Measurements from ENCODE around the gene NECTIN1. TPM values are rescaled to one million over a fixed set of nuclear protein-coding genes. Genes with fewer than 3 reads are reported as not detected.

The NECTIN1 gene
- total RNA-seq, 6 donors from 2014 or later, result 1.4 to 12.6 (median 7.6) TPM

DNA sequence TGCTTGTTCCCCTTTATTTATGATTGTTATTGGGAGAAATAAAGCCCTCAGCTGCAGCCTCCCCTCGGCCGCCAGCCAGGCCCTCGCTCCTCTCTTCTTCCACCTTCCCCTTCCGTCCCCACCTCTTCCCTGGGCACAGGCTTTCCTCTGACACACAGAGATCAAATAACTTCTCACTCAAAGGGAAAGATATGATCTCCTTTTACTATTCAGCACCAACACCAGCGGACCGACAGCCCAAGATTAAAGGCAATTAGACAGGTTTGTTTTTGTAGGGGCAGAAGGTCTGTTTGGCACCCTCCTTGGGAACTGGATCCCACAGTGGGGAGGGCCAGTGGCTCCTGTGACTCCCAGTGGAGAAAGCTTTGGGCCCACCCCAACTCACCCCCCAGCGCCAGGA, 23.0 kb downstream of the NECTIN1 start:
- TF ChIP-seq POLR2AphosphoS5 (IDR thresholded peaks at IDR 0.05), result no peak
- TF ChIP-seq EP300 (IDR thresholded peaks at IDR 0.05), result no peak
- TF ChIP-seq POLR2A (IDR thresholded peaks at IDR 0.05), result no peak
- TF ChIP-seq, protein P1, sequence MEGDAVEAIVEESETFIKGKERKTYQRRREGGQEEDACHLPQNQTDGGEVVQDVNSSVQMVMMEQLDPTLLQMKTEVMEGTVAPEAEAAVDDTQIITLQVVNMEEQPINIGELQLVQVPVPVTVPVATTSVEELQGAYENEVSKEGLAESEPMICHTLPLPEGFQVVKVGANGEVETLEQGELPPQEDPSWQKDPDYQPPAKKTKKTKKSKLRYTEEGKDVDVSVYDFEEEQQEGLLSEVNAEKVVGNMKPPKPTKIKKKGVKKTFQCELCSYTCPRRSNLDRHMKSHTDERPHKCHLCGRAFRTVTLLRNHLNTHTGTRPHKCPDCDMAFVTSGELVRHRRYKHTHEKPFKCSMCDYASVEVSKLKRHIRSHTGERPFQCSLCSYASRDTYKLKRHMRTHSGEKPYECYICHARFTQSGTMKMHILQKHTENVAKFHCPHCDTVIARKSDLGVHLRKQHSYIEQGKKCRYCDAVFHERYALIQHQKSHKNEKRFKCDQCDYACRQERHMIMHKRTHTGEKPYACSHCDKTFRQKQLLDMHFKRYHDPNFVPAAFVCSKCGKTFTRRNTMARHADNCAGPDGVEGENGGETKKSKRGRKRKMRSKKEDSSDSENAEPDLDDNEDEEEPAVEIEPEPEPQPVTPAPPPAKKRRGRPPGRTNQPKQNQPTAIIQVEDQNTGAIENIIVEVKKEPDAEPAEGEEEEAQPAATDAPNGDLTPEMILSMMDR (IDR thresholded peaks at IDR 0.05), result no peak
- H3K9me3 ChIP-seq, result no peaks in the 10 kb centered on the region
- H3K27me3 ChIP-seq, result no peaks in the 10 kb centered on the region
- 67 to 86% methylated on average over 6 to 7 of the region's 7 CpGs for WGBS, 2 donors
- no peaks in the 10 kb centered on the region for H3K36me3 ChIP-seq
- DNase-seq, result no peak
- no peak overlapping the region for H3K27ac ChIP-seq
- H3K4me3 ChIP-seq, result no peak overlapping the region
- H3K4me1 ChIP-seq, result no peaks in the 10 kb centered on the region
- ATAC-seq (ENCODE audit: low FRiP score in 2 of 2), result no peak

DNA sequence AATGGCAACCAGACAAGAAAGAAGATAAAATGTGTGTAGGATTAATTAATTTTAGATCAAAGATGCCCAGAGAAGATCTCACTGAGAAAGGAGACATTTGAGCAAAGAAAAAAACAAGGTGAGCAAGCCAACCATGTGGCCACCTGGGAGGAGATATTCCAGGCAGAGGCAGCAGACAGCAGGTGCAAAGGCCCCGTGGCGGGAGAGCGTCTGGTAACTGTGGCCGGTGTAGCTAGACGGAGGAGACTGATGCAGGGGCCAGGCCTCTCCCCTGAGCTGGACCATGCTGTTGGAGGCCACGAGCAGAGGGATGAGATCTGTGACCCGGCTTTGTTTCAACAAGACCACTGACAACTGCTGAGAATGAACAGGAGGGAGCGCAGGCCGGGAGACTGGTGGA, 23.6 kb downstream of the NECTIN1 start:
- TF ChIP-seq EP300 (IDR thresholded peaks at IDR 0.05) (no peak), POLR2AphosphoS5 (IDR thresholded peaks at IDR 0.05) (no peak), POLR2A (IDR thresholded peaks at IDR 0.05) (no peak)
- TF ChIP-seq, protein P1 (IDR thresholded peaks at IDR 0.05), result no peak
- Histone ChIP-seq H3K4me3 (no peak overlapping the region), H3K27ac (no peak overlapping the region), H3K4me1 (peaks cover 0 to 3% (median under 1%) of the 10 kb centered on the region in 4 donors), H3K36me3 (no peaks in the 10 kb centered on the region), H3K27me3 (no peaks in the 10 kb centered on the region), H3K9me3 (no peaks in the 10 kb centered on the region)
- DNase-seq, result no peak
- ATAC-seq (ENCODE audit: low FRiP score in 2 of 2), result no peak
- 94 to 99% methylated on average over 9 of the region's 9 CpGs for WGBS, 2 donors

DNA sequence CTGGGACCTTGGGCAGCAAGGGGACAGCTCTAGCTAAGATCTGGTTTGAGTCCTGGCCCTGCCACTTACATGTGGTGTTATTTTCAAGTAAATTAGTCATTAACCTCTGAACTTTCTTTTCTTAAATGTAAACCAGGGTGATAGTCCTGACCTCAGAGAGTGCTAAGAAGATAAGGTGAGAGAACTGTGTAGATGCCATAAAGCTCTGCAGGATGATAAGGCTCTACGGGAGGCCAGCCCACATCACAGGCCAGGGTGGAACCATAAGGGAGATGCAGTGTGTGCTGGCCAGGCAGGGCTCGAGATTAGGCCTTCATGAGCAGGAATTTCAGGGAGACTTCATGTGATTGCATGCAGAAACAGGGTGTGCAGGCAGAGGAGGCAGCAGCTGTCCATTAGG, 24.2 kb downstream of the NECTIN1 start:
- Histone ChIP-seq H3K4me1 (peaks cover 0 to 6% (median 1%) of the 10 kb centered on the region in 4 donors), H3K36me3 (no peaks in the 10 kb centered on the region), H3K4me3 (no peak overlapping the region), H3K9me3 (no peaks in the 10 kb centered on the region), H3K27ac (no peak overlapping the region), H3K27me3 (no peaks in the 10 kb centered on the region)
- DNase-seq (no peak), ATAC-seq (ENCODE audit: low FRiP score in 2 of 2) (no peak)
- WGBS, 2 donors, result 89 to 91% methylated on average over 2 of the region's 2 CpGs
- TF ChIP-seq EP300 (IDR thresholded peaks at IDR 0.05) (no peak), POLR2AphosphoS5 (IDR thresholded peaks at IDR 0.05) (no peak), POLR2A (IDR thresholded peaks at IDR 0.05) (no peak)
- TF ChIP-seq, protein P1 (IDR thresholded peaks at IDR 0.05), result no peak

DNA sequence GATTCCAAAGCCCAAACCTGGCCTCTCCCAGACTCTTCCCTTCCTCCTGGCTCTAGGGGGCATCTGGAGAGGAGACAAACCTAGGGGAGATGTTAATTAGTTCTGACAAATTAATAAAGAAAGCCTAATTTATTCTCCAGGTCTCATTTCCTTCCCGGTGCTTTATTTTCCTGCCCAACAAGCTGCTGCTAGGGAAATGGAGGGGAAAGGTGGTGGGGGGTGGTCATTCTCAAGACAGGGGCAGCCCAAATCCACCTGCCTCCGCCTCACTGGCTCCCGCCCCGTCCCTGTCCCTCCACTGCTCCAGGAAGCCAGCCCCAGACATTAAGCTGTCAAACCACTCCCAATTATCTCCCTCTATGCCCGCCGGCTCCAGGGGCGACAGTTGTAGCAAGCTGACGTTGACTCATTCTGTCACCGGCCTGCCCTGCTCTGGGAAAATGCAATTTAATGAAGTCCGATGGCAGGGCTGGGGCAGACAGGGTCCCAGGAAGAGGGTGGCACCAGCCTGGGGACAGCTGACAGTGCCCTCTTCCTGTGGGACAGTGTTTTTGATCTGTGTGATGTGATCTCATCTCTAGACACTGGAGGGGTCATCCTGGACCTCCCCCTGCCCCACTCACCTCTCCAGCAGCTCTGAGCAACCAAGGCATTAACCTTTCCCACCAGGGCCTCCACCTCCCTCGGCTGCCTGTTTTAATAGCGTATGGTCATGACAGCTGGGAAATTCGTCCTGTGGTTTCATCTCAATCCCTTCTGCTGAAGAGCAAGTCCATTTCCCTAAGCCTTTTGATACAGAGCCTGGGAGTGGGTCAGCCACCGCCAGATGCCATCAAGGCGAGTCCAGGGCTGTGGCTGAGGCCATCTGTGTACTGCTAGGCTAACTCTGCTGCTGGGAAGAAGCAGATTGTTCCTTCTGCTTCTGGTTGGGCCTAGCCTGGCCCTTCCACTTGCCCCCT, 27.1 kb downstream of the NECTIN1 start:
- TF ChIP-seq EP300 (IDR thresholded peaks at IDR 0.05), result no peak
- TF ChIP-seq, protein P1 (IDR thresholded peaks at IDR 0.05), result no peak
- no peak for TF ChIP-seq POLR2AphosphoS5 (IDR thresholded peaks at IDR 0.05)
- no peak for TF ChIP-seq POLR2A (IDR thresholded peaks at IDR 0.05)
- ATAC-seq (ENCODE audit: low FRiP score in 2 of 2) (no peak), DNase-seq (no peak)
- WGBS, 2 donors, result 85 to 90% methylated on average over 9 to 15 of the region's 15 CpGs
- H3K4me1 ChIP-seq, result peaks cover 5 to 23% (median 12%) of the 10 kb centered on the region in 4 donors
- H3K27me3 ChIP-seq, result no peaks in the 10 kb centered on the region
- no peaks in the 10 kb centered on the region for H3K9me3 ChIP-seq
- H3K27ac ChIP-seq, result peak overlapping the region in 1 of 4 donors; percentile 4
- no peak overlapping the region for H3K4me3 ChIP-seq
- H3K36me3 ChIP-seq, result no peaks in the 10 kb centered on the region

Measured in upper lobe of left lung (tissue), 6 donors.